ENCODE data around the gene MAP3K5.
A peak's percentile ranks its signal among the peaks of the same experiment; 100 is the strongest.
"Not testable (repeated sequence)": the region's sequence is repeated elsewhere in the genome, so short reads cannot be mapped to it uniquely, and the experiment has no call there.

Gene MAP3K5

GRCh38 chr6:136792410-136793262, at the start of gene MAP3K5:
Gene MAP3K5 (minus strand): TSS chr6:136792477. CDS start chr6:136792157, 320 bp downstream.
- DNase-seq = peak; percentile 91 to 96

- no peak for DNase-seq
Measured at GRCh38 chr6:136840276-136841001, 48.2 kb upstream of the MAP3K5 start.

- DNase-seq = no peak
Measured at GRCh38 chr6:136831873-136832562, 39.7 kb upstream of the MAP3K5 start.

DNA sequence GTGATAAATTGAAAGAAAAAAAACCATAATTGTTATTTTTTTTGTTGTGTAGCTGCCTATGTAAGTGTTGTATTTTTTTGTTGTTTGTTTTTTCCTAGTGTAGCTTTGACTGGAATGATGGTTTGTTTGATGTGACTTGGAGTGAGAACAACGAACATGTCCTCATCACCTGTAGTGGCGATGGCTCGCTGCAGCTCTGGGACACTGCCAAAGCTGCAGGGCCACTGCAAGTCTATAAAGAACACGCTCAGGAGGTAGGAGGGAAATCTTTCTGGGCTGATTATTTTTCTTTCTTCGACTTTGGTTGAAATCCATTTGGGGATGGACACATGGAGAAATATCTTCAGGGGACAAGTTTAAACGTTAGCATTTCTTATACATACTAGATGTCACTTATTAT, 33.9 kb upstream of the MAP3K5 start:
- DNase-seq = no peak

DNA sequence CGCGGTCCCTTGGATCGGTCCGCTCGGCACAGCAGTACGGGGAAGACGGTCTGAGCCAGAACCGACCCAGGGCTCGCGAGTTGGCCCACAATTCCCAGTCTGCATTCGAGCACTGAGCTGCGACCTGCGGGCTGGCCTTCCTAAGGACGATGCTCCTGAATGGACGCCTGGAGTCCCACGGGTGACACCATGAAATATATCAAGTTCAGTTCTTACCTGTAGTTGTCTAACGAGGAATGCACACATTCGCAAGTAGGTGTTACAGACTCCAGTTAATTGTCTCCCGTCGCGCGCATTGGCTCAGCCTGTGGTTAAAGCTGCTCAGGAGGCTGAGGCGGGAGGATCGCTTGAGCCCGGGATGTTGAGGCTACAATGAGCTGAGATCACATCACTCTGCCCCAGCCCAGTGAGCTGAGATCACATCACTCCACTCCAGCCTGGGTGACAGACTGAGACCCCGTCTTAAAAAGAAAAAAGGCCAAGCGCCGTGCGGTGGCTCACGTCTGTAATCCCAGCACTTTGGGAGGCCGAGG, 30.9 kb upstream of the MAP3K5 start:
- DNase-seq = no peak

- DNase-seq = peak; percentile 91
Measured at GRCh38 chr6:136822376-136823127, 30.3 kb upstream of the MAP3K5 start, which contains the start of gene PEX7. Gene PEX7 (plus strand): TSS chr6:136822592. CDS start chr6:136822666, 74 bp downstream.

DNA sequence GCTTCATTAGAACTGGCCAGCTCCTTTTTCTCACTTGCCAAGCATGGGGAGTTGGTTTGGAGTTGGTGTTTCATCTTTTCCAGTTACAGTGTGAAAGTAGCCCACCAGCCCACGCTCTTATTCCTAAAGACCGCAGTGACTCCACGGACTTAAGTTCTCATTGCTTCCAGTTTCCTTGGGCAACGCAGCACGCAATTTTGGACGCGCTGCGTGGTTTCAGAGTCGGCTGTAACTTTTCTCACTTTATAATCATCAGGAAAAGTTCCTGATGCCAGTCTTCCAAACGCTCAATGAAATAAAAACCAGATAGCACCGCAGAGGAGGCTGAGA, 29.7 kb upstream of the MAP3K5 start:
- DNase-seq = peak; percentile 48 to 72

GRCh38 chr6:136820561-136820960, 28.3 kb upstream of the MAP3K5 start:
- DNase-seq = no peak

GRCh38 chr6:136816656-136817055, 24.4 kb upstream of the MAP3K5 start:
- DNase-seq = no peak

DNA sequence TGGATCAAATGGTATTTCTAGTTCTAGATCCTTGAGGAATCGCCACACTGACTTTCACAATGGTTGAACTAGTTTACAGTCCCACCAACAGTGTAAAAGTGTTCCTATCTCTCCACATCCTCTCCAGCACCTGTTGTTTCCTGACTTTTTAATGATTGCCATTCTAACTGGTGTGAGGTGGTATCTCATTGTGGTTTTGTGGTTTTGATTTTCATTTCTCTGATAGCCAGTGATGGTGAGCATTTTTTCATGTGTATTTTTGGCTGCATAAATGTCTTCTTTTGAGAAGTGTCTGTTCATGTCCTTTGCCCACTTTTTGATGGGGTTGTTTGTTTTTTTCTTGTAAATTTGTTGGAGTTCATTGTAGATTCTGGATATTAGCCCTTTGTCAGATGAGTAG, 23.3 kb upstream of the MAP3K5 start:
- not testable (repeated sequence) for DNase-seq

- DNase-seq = no peak
Measured at GRCh38 chr6:136812174-136812573, 19.9 kb upstream of the MAP3K5 start.

DNA sequence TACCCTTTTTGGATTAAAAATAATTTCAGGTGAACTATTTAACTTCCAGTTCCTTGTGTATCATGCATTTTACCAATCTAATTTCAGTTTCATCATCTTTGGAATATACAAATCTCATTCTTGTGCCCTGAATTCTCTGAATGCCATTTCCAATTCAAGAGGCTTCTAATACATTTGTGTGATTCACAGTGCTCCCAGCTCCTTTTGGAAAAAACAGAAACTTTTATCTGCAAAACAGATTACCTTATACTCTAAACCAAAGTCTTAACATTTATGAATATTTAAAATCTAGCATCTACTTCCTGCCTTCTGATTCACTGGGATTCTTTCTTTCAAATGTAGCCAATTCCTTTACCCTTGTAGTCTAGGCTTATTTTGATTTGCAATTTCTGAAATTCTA, 19.0 kb upstream of the MAP3K5 start:
- DNase-seq = no peak

- DNase-seq = no peak
Measured at GRCh38 chr6:136809091-136809860, 17.0 kb upstream of the MAP3K5 start.

DNA sequence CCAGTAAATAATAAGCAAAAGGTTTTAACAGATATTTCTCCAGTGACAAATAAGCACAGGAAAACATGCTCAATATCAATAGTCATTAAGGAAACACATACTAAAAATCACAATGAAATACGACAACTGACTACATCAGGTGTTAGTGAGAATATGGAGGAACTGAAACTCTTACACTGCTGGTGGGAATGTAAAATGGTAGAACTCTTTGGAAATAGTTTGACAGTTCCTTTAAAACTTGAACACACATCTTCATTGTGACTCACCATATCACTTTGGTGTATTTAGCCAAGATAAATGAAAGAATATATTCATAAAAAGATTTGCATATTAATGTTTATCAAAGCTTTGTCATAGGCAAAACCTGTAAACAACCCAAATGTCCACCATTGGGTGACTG, 11.3 kb upstream of the MAP3K5 start:
- peak in 1 of 2 donors; percentile 67 for DNase-seq

- no peak for DNase-seq
Measured at GRCh38 chr6:136801581-136801980, 9.3 kb upstream of the MAP3K5 start.

DNA sequence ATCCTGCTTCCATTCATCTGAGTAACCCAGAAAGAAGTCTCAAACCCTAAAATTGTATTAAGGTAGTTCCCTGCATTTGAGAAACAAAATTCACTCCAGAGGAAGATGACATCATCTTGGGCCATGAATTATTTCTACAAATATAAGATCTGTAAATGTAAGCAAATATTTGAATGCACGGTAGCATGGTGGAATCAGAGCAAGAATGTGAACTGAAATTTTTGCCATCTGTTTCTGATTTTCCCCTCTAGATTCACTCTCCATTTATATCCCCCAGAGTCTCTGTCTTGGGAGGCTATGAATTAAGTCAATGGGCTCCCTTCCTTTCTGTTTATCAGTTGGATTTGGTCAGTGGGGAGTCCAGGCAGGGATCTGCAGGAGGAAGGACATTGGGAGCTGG, 5.8 kb upstream of the MAP3K5 start:
- DNase-seq = no peak

DNA sequence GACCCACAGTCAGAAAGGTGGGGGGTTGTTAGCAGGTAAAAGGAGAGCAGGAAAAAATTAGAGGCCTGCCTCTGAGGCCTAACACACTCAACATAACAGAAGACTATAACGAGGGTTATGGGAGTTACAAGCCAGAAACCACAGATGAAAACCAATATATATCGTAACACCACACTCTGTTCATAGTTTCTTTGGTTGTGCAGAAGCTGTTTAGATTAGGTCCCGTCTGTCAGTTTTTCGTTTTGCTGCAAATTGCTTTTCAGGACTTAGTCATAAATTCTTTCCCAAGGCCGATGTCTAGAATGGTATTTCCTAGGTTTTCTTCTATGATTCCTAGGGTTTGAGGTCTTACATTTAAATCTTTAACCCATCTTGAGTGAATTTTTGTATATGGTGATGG, 3.7 kb upstream of the MAP3K5 start:
- DNase-seq = no peak

DNA sequence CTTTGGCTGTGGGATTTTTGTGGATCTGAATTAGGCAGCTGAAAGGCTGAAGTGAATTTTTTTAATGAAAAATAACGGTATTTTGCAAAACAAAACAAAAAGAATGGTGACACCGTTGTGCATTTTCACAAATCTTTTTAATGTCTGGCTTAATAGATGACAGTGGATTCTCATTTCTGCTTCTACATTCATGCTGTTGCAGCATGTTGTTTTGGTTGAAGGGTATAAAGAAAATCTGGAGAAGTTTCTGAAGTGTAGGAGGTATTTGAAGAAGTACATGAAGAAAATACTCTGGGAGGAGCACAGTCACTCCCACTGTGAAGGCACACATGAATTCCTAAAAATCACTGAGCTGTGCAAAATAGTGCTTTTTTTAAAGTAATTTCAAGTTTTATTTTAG, 3.1 kb upstream of the MAP3K5 start:
- peak in 1 of 2 donors; percentile 82 for DNase-seq

DNA sequence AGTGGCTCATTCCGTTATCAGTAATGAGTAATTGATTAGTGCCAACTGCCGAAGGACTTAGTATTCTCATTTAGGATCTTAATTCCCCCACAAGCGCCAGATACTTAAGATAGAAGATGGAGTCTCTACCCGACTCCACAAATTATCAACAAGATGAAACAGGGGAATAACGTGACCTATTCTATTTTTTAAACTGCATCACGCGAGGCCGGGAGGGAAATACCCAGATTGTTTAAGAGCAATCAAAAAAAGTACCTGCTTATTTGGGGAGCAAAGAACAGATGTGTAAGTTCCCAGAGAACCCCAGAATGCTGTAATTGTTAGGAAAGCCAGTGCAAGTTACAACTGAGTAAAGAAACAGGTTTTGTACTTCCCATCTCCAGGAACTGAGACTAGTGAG, 1.1 kb upstream of the MAP3K5 start:
- DNase-seq = peak; percentile 84 to 97

GRCh38 chr6:136792095-136792409, 225 bp downstream of the MAP3K5 start:
- no peak for DNase-seq

DNA sequence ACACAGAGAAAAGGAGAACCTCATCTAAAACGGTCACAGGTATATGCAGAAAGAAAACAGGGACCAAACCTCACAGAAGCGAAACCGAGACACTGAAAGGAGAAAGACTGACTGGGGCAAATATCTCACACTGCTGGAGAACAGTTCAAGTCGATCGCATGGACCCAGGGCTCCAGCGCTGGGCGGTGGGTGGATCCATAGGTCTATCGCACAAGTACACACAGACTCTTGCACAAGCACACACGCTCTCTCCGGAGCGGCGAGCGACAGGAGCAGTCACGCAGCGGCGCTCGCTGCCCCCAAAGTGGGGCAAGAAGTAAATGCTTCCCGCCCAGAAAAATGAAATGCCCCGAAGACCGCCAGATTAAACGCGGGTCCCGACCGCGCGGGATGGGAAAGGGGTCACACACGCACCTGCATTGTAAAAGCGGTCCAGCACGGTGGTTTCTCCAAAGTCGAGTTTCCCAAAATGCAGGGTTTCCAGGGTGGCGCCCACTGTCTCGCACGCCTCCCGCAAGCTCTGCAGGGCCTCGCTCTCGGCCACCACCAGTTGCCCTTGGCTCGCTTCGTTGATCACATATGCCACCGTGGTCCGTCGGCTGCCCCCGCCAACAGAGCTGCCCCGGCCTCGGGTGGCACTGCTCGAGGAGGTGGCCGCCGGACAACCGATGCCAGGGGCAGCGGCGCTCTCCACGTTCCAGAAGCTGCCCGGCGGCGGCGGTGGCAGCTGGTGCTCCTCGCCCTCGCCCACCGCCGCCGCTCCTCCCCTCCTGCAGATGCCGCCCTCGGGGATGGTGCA, 782 bp downstream of the MAP3K5 start:
- DNase-seq = peak; percentile 56 to 66

Data from inflammatory macrophage treated with lipopolysaccharide for 1 hour (primary cell).